HCT116 (cell line): ENCODE results near the gene SMARCD1. TPM values are rescaled to one million over a fixed set of nuclear protein-coding genes. Genes with fewer than 3 reads are reported as not detected.

ENCODE experiments used
- ATAC-seq: fragments of 200-7000 bp; cut with Tn5 transposase; 2 replicates; pipeline ENCODE4 v1.9.1; 2020; ENCODE audit warnings: mild to moderate bottlenecking, moderate library complexity
- Bru-seq: library from RNA; stranded (reverse); fragments of 400-500 nt; gene quantifications from one replicate; lab custom pipeline; 2021; lab: Mats Ljungman, UMichigan
- BruChase-seq, 2 experiments: library from RNA; stranded (reverse); fragments of 400-500 nt; gene quantifications; one replicate each; lab custom pipeline; 2021; lab: Mats Ljungman, UMichigan
- BruUV-seq: library from RNA; stranded (reverse); fragments of 400-500 nt; replicated peaks from 2 replicates; lab custom pipeline; 2021; lab: Mats Ljungman, UMichigan
- CTCF ChIA-PET: fragments of 300-600 bp; sonication (Branson Sonifier 250); formaldehyde crosslinking; loops from one replicate; lab custom pipeline; 2021; ENCODE audit warnings: antibody characterized with exemption; lab: Charles Lee
- POLR2A ChIA-PET: fragments of 300-600, 350-600 bp; sonication (Branson Sonifier 250); formaldehyde crosslinking; loops from one replicate; lab custom pipeline; 2021; ENCODE audit warnings: antibody characterized with exemption; lab: Charles Lee
- RAD21 ChIA-PET, 2 experiments: fragments of 300-600 bp; sonication (Branson Sonifier 250); formaldehyde crosslinking; loops; one replicate each; lab custom pipeline; 2023; ENCODE audit warnings: low total read pairs in 2 of 2; ENCODE audit not compliant: uncharacterized antibody in 2 of 2, unreplicated experiment in 2 of 2, low non-redundant PET in 1 of 2; lab: Charles Lee
- DNase-seq: peaks from one replicate; pipeline ENCODE4 v3.0.0-alpha.2; 2010; ENCODE audit warnings: low read depth, low spot score
- H2AFZ ChIP-seq: fragments of 200-600 bp; shearing (Covaris generic), sonication (generic); 2 replicates; pipeline ENCODE4 v1.6.1; 2017; ENCODE audit warnings: low read depth, mixed run types, mixed read lengths, antibody characterized with exemption, low read length; ENCODE audit not compliant: poor library complexity, severe bottlenecking
- H3K27ac ChIP-seq: 2 replicates; pipeline ENCODE4 v1.5.1; 2012; ENCODE audit warnings: low read depth, low read length
- H3K27me3 ChIP-seq: fragments of 200-600 bp; sonication (generic); 2 replicates; pipeline ENCODE4 v1.6.1; 2016; ENCODE audit warnings: mixed run types, low read length, mixed read lengths; ENCODE audit not compliant: insufficient read depth
- H3K36me3 ChIP-seq, 2 experiments: fragments of 200-500 bp in 1 of 2; fragments of 200-600 bp in 1 of 2; sonication (Bioruptor generic) in 1 of 2; sonication (generic) in 1 of 2; 2 replicates each; pipeline versions ENCODE4 v1.5.1 to v1.6.1; 2014 to 2016; ENCODE audit warnings: low read length in 2 of 2, inconsistent platforms in 1 of 2, mixed read lengths in 1 of 2, mixed run types in 1 of 2; ENCODE audit not compliant: insufficient read depth in 2 of 2, control insufficient read depth in 1 of 2
- H3K4me1 ChIP-seq, 2 experiments: fragments of 200-600 bp in 1 of 2; sonication (generic) in 1 of 2; 2 replicates each; pipeline versions ENCODE4 v1.5.1 to v1.6.1; 2012 to 2017; ENCODE audit warnings: low read length in 2 of 2, inconsistent platforms in 1 of 2, mild to moderate bottlenecking in 1 of 2, mixed read lengths in 1 of 2, mixed run types in 1 of 2, moderate library complexity in 1 of 2; ENCODE audit not compliant: insufficient read depth in 2 of 2, control insufficient read depth in 1 of 2
- H3K4me2 ChIP-seq: fragments of 200-600 bp; sonication (generic); 2 replicates; pipeline ENCODE4 v1.6.1; 2017; ENCODE audit warnings: mixed run types, low read length, mixed read lengths
- H3K4me3 ChIP-seq, 2 experiments: fragments of 200-600 bp in 1 of 2; sonication (generic) in 1 of 2; replicated peaks in 1 of 2; 2 replicates each; pipeline ENCODE4 v1.5.1; 2011 to 2016; ENCODE audit warnings: low read length in 2 of 2, control low read depth in 1 of 2, low read depth in 1 of 2, mild to moderate bottlenecking in 1 of 2, mixed read lengths in 1 of 2, mixed run types in 1 of 2
- H3K79me2 ChIP-seq: fragments of 200-600 bp; sonication (generic); 2 replicates; pipeline ENCODE4 v1.6.1; 2017; ENCODE audit warnings: mild to moderate bottlenecking, mixed run types, low read length, moderate library complexity, mixed read lengths; ENCODE audit not compliant: insufficient read depth
- H3K9ac ChIP-seq: fragments of 200-600 bp; sonication (generic); 2 replicates; pipeline ENCODE4 v1.6.1; 2016; ENCODE audit warnings: low read length, mixed read lengths
- H3K9me2 ChIP-seq: fragments of 200-600 bp; sonication (generic), shearing (Covaris generic); 2 replicates; pipeline ENCODE4 v1.6.1; 2017; ENCODE audit warnings: mixed run types, mild to moderate bottlenecking, moderate library complexity; ENCODE audit not compliant: insufficient read depth
- H3K9me3 ChIP-seq, 2 experiments: fragments of 200-500 bp in 1 of 2; fragments of 200-600 bp in 1 of 2; sonication (Bioruptor generic) in 1 of 2; sonication (generic) in 1 of 2; 2 replicates each; pipeline ENCODE4 v1.6.1; 2014 to 2017; ENCODE audit warnings: low read length in 2 of 2, mixed read lengths in 2 of 2, inconsistent platforms in 1 of 2, low read depth in 1 of 2, mild to moderate bottlenecking in 1 of 2, mixed run types in 1 of 2, moderate library complexity in 1 of 2; ENCODE audit not compliant: control insufficient read depth in 1 of 2, insufficient read depth in 1 of 2
- H4K20me1 ChIP-seq: fragments of 200-600 bp; sonication (generic), shearing (Covaris generic); 2 replicates; pipeline ENCODE4 v1.6.1; 2017; ENCODE audit warnings: mixed run types, mild to moderate bottlenecking, moderate library complexity; ENCODE audit not compliant: insufficient read depth
- CTCF ChIP-seq, 3 experiments: fragments of 200-600 bp in 1 of 3; sonication (generic) in 1 of 3; IDR thresholded peaks in 2 of 3; conservative IDR thresholded peaks in 1 of 3; 2 replicates each; pipeline ENCODE4 v1.5.1; 2012 to 2017; ENCODE audit warnings: low read depth in 2 of 3, low read length in 2 of 3, antibody characterized with exemption in 1 of 3, borderline replicate concordance in 1 of 3, control low read depth in 1 of 3, mild to moderate bottlenecking in 1 of 3, mixed read lengths in 1 of 3, mixed run types in 1 of 3, moderate library complexity in 1 of 3; ENCODE audit not compliant: insufficient read depth in 1 of 3
- EGR1 ChIP-seq: IDR thresholded peaks from 2 replicates; pipeline ENCODE4 v1.6.1; 2012; ENCODE audit warnings: low read depth
- EZH2 ChIP-seq: fragments of 200-600 bp; sonication (generic); IDR thresholded peaks from 2 replicates; pipeline ENCODE4 v1.6.1; 2017; ENCODE audit warnings: antibody characterized with exemption, mixed run types
- MAX ChIP-seq: IDR thresholded peaks from 2 replicates; pipeline ENCODE4 v1.6.1; 2012
- POLR2A ChIP-seq: IDR thresholded peaks from 2 replicates; pipeline ENCODE4 v1.7.0; 2011; ENCODE audit warnings: borderline replicate concordance; ENCODE audit not compliant: insufficient read depth, insufficient read length; ENCODE audit errors: extremely low read depth
- POLR2AphosphoS5 ChIP-seq: IDR thresholded peaks from 2 replicates; pipeline ENCODE4 v1.6.1; 2011; ENCODE audit warnings: mild to moderate bottlenecking, low read depth, low read length, moderate library complexity
- SIN3A ChIP-seq: IDR thresholded peaks from 2 replicates; pipeline ENCODE4 v1.6.1; 2012; ENCODE audit warnings: low read depth
- SP1 ChIP-seq: IDR thresholded peaks from 2 replicates; pipeline ENCODE4 v1.6.1; 2012; ENCODE audit warnings: low read depth
- SRF ChIP-seq: IDR thresholded peaks from 2 replicates; pipeline ENCODE4 v1.6.1; 2012; ENCODE audit warnings: low read depth
- YY1 ChIP-seq: IDR thresholded peaks from 2 replicates; pipeline ENCODE4 v1.6.1; 2011; ENCODE audit warnings: low read length, low read depth, moderate library complexity, mild to moderate bottlenecking; ENCODE audit not compliant: insufficient replicate concordance; ENCODE audit errors: extremely low read depth
- ZBTB33 ChIP-seq: IDR thresholded peaks from 2 replicates; pipeline ENCODE4 v1.6.1; 2011; ENCODE audit warnings: mild to moderate bottlenecking, low read length, moderate library complexity; ENCODE audit not compliant: insufficient replicate concordance; ENCODE audit errors: extremely low read depth
- ZFX ChIP-seq: fragments of 450-650 bp; IDR thresholded peaks from 2 replicates; pipeline ENCODE4 v1.6.1; 2017
- intact Hi-C: fragments of 100-400 bp; cut with micrococcal nuclease; formaldehyde crosslinking; loops from 2 replicates; pipeline ENCODE4 v1.10.0; 2022
- long read RNA-seq: library from polyadenylated mRNA; unstranded; transcript quantifications from one replicate; pipeline ENCODE4 v2.0.0, GENCODE V29; 2021; ENCODE audit not compliant: unreplicated experiment
- polyA plus RNA-seq: library from polyadenylated mRNA; unstranded; fragments of >200 nt; gene quantifications from 2 replicates; pipeline ENCODE4 v1.2.1, GENCODE V29; 2012; ENCODE audit warnings: missing spikeins
- total RNA-seq: library from RNA; stranded (reverse); gene quantifications from one replicate; pipeline ENCODE4 v1.2.1, GENCODE V29; 2021; ENCODE audit not compliant: unreplicated experiment

Gene SMARCD1
- 64.8 TPM for total RNA-seq
- polyA plus RNA-seq, result 34.5 and 37.9 TPM in 2 replicates
- Bru-seq, nascent RNA, result percentile 85 among the genes with signal in this experiment
- BruChase-seq, experiment 1, labeled RNA remaining after a 6-hour chase, result percentile 91 among the genes with signal in this experiment
- BruChase-seq, experiment 2, labeled RNA remaining after a 2-hour chase, result percentile 93 among the genes with signal in this experiment
- long read RNA-seq, partial matches to known transcripts, result 9 of 24 reads
- long read RNA-seq, other reads (novel, unspliced or antisense), result 11 of 24 reads

DNA sequence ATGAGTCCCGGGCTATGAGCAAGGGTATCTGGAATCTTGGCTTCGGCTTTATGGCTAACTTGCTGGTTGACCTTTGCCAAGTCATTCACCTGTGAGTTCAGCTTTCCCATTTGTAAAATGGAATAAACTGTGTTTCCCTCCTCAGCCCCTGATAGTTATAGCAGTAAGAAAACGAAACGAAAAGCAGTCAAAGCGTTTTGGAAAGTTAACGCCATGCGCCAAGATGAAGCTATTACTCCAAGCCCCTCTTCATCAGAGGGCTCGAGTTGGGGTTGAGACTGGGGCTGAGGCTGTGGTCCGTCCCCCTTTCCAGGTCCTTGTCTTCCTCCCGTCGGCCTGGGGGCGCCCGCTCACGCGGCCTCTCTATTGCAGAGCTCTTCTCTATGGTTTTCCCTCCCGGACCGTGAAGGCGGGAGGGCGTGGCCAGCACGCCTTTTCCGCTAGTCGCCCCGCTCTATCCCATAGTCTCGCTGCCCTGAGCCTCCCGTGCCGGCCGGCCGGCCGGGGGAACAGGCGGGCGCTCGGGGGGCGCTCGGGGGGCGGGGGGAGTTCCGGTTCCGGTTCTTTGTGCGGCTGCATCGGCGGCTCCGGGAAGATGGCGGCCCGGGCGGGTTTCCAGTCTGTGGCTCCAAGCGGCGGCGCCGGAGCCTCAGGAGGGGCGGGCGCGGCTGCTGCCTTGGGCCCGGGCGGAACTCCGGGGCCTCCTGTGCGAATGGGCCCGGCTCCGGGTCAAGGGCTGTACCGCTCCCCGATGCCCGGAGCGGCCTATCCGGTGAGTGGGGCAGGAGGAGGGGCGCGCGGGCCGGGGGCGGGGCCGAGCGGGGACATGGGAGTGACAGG lies at the start of gene SMARCD1:
SMARCD1 (plus strand) TSS at position 568 of the 840 bp plus-strand sequence; CDS start at position 596, 28 bp downstream.
- H3K4me1 ChIP-seq, result peaks cover 5 to 21% of the 10 kb centered on the region in 2 experiments
- ChIA-PET RAD21 (interaction anchor here (0.7 to 1.6 kb wide), 3 partner anchors 27 to 74 kb away, joined by 6 to 7 read pairs (median 6); partner anchors contain the start of gene COX14 (in 1 of the 2)), CTCF (interaction anchor here (0.5 to 2.8 kb wide), 16 partner anchors 9 to 794 kb away, joined by 3 to 33 read pairs (median 4); partner anchors contain the start of genes BCDIN3D, CERS5, COX14 and GPD1)
- no peaks in the 10 kb centered on the region for H3K9me2 ChIP-seq
- TSS peak; percentile 95 for BruUV-seq
- H3K79me2 ChIP-seq, result peaks cover 12% of the 10 kb centered on the region
- H3K9ac ChIP-seq, result peak within 1 kb of the TSS; percentile 77
- peak; percentile 81 for DNase-seq
- peak within 1 kb of the TSS; percentile 70 to 77 for H3K4me3 ChIP-seq
- no peak within 1 kb of the TSS for H2AFZ ChIP-seq
- H3K27ac ChIP-seq, result peak within 1 kb of the TSS; percentile 59
- TF ChIP-seq ZFX, result peak; percentile 51; the same call in 1 of the 2 replicates
- peak; percentile 45 to 60 (median 56); a peak in 4 of 6 replicates for TF ChIP-seq CTCF (IDR thresholded peaks at IDR 0.05 in 2 of 3, conservative IDR thresholded peaks at IDR 0.05 in 1 of 3; ENCODE audit: borderline replicate concordance in 1 of 3, insufficient read depth in 1 of 3, low read depth in 2 of 3, low read length in 2 of 3)
- TF ChIP-seq ZBTB33, result no peak
- TF ChIP-seq EZH2, result no peak
- TF ChIP-seq POLR2A, result peak; percentile 50
- no peak for TF ChIP-seq SIN3A
- peak; percentile 54; the same call in 1 of the 2 replicates for TF ChIP-seq SP1
- peak; percentile 76 for TF ChIP-seq POLR2AphosphoS5
- peak; percentile 42; the same call in 1 of the 2 replicates for TF ChIP-seq MAX
- TF ChIP-seq SRF, result no peak; the same call in 1 of the 2 replicates
- peak; percentile 77 for TF ChIP-seq YY1
- no peak for TF ChIP-seq EGR1
- TF ChIP-seq, all 23 proteins: peak for 7
- POLR2A ChIA-PET, result interaction anchor here (0.6 to 2.2 kb wide), 10 partner anchors 17 to 998 kb away, joined by 3 to 20 read pairs (median 3); partner anchors contain the start of genes CERS5, COX14 and TMBIM6
- H3K4me2 ChIP-seq, result peak within 1 kb of the TSS; percentile 85
- H3K27me3 ChIP-seq, result no peaks in the 10 kb centered on the region
- peaks cover 4% of the 10 kb centered on the region; the same call in 1 of the 2 replicates for H4K20me1 ChIP-seq
- intact Hi-C loops, result loop anchor here (5.0 to 10.0 kb wide), 2 partner anchors 227 to 320 kb away; partner anchors contain the start of gene LARP4
- ATAC-seq, result peak; percentile 89
- no peaks in the 10 kb centered on the region for H3K9me3 ChIP-seq
- peaks cover 24 to 36% of the 10 kb centered on the region in 2 experiments for H3K36me3 ChIP-seq
